LNCAP (cell line): ENCODE results near the gene ZNF780A.

Experiments
- TF ChIP-seq, protein P1 (sequence below): fragments of 450-650 bp; IDR thresholded peaks from 2 replicates; pipeline ENCODE4 v1.5.1; 2017; ENCODE audit warnings: mild to moderate bottlenecking

ZNF780A gene

DNA sequence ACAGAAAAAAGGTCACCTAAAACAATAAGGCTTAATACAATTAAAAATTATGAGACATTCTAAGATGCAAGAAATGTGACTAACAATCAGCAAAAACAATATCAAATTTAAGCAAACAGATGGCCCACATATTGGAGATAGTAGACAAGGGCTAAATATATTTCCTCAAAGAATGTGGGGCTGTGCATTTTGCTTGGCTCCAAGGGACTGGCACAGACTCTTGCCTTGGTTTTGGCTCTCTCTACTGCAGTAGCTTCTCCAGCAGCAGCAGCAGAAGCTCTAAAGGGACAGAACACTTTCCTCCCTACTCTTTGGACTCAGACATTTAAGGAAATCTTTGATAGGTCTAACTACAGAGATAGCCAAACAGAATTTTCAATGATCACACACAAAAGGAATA lies 38.2 kb upstream of the ZNF780A start:
- TF ChIP-seq, protein P1, sequence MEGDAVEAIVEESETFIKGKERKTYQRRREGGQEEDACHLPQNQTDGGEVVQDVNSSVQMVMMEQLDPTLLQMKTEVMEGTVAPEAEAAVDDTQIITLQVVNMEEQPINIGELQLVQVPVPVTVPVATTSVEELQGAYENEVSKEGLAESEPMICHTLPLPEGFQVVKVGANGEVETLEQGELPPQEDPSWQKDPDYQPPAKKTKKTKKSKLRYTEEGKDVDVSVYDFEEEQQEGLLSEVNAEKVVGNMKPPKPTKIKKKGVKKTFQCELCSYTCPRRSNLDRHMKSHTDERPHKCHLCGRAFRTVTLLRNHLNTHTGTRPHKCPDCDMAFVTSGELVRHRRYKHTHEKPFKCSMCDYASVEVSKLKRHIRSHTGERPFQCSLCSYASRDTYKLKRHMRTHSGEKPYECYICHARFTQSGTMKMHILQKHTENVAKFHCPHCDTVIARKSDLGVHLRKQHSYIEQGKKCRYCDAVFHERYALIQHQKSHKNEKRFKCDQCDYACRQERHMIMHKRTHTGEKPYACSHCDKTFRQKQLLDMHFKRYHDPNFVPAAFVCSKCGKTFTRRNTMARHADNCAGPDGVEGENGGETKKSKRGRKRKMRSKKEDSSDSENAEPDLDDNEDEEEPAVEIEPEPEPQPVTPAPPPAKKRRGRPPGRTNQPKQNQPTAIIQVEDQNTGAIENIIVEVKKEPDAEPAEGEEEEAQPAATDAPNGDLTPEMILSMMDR, result no peak

DNA sequence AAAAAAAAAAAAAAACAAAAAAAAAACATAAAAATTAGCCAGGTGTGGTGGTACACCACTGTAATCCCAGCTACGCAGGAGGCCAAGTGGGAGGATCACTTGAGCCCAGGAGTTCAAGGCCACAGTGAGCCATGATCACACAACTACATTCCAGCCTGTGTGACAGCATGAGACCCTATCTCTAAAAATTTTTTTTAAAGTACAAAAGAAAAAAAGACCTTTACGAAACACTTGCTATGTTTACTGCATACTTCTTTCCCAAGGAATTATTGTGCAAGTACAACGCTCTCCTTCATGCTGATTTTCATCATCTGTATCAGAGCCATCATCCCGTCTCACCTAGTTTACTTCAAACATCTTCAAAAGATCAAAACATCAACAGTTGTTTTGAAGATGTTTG lies 28.6 kb upstream of the ZNF780A start:
- TF ChIP-seq, protein P1, result no peak

DNA sequence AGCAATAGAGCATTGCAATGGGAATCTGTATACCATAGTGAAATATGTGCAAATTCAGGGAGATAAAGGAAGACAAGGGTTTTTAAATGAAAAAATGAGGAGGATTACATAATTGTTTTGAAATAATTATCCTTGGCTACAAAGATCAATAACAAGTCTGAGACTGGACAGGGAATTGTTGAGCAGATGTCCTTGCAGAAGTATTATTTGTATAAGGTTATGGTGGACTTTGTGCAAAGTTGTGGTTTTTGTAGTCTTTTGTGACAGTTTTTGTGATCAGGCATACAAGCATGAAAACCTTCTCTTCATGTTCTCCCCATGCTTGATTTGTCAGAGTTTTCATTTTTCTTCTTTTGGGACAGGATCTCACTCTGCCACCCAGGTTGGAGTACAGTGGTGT lies 25.3 kb upstream of the ZNF780A start:
- TF ChIP-seq, protein P1, result no peak

DNA sequence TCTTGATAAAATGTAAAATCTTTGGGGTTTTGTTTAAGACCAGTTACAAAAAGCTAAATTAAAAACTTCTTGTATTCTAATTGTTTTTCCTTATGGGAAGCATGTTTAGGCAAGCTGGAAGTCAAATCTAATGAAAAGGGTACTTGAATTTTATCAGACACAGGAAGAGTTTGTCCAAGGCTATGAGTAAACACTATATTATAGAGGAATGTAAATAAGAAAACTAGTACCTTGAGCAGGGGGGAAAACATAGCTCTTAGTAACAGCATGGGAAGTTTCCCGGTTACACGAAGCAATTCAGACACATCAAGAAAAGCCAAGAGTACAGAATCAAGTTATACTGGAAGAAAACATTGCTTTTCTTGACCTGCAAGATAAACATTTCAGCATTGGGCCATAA lies 19.8 kb upstream of the ZNF780A start:
- TF ChIP-seq, protein P1, result no peak

DNA sequence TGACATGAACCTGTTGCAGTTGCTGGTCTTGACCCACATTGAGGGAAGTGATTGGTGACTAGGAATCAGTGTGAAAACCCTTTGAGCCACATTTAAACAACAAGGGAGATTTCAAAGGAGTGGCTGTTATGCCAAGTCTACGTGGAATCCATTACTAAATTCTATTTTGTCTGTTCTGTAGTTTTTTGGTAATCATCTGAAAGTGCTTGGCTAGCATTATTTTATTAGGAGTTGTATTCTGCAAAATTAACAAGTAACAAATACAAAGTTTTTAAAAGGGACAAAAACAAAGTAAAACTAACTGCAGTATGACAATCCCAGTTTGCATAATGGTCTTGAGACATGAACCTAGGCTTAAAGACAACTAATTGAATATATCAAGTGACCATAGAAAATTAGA lies 14.0 kb upstream of the ZNF780A start:
- TF ChIP-seq, protein P1, result no peak

DNA sequence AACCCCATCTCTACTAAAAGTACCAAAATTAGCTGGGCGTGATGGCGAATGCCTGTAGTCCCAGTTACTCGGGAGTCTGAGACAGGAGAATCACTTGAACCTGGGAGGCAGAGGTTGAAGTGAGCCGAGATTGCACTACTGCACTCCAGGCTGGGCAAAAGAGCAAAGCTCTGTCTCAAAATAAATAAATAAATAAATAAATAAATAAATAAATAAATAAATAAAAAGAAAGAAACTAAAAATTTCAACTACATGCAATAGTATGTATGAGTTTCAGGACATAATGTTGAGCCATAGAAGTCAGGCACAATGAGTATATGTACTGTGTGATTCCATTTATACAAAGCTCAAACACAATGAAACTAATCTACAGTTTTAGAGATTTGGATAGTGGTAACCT lies 12.9 kb upstream of the ZNF780A start:
- TF ChIP-seq, protein P1, result no peak

DNA sequence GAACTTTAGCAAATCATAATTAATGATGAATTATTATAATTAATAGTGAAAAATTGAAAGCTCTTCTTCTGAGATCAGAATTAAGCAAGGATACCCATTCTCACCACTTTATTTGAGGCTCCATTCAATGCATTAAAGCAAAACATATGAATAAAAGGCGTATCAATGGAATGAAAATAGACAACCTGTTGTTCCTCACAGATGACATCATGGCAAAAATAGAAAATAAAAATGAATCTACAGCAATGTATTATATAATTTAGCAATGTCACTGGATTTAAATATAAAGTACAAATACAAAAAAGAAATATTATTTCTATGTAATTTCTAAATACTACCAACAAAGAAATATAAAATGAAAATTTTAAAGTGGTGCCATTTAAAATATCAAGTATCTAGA lies 11.1 kb upstream of the ZNF780A start:
- TF ChIP-seq, protein P1, result no peak

DNA sequence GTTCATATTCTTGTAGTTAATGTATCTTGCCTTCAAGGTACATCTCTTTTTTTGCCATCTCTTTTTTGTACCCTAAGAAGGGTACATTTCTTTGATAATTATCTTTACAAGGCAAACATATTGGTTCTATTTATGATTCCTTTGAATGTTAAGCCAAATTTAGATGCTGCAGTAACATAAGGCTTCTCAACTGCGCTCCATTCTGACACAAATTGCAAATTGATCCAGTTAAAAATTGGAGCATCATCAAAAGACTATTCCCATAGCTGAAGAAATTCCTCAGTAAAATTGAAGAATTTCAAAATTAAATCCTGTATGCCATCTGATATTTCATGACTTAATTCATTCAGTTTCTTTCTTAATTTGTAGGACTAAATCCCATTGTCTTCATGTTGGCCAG lies 2.7 kb upstream of the ZNF780A start:
- TF ChIP-seq, protein P1, result no peak
